GM18498 (cell line): ENCODE measurements around the gene PAX2.

ENCODE experiments used
- ATAC-seq: cut with Tn5 transposase; IDR thresholded peaks from one replicate; pipeline ENCODE4 v1.9.1; 2021; ENCODE audit warnings: mild to moderate bottlenecking, moderate library complexity; ENCODE audit not compliant: unreplicated experiment

Gene PAX2

GRCh38 chr10:100811261-100811660, 65.9 kb downstream of the PAX2 start:
- ATAC-seq = no peak

- ATAC-seq = no peak
These were observed 66.7 kb downstream of the PAX2 start for GRCh38 chr10:100811752-100812750.

- ATAC-seq = no peak
These were observed 67.6 kb downstream of the PAX2 start for GRCh38 chr10:100812978-100813377.

GRCh38 chr10:100814751-100815474, 69.5 kb downstream of the PAX2 start:
- no peak for ATAC-seq

- ATAC-seq = no peak
These were observed 71.3 kb downstream of the PAX2 start for GRCh38 chr10:100816671-100817070.

GRCh38 chr10:100817268-100817839, 72.0 kb downstream of the PAX2 start:
- ATAC-seq = no peak

- ATAC-seq = no peak
These were observed 74.0 kb downstream of the PAX2 start for GRCh38 chr10:100819424-100819823.

GRCh38 chr10:100823194-100823593, 77.8 kb downstream of the PAX2 start:
- no peak for ATAC-seq

- ATAC-seq = no peak
These were observed 79.5 kb downstream of the PAX2 start for GRCh38 chr10:100824886-100825285.

GRCh38 chr10:100825325-100825875, 80.0 kb downstream of the PAX2 start:
- ATAC-seq = no peak

- ATAC-seq = no peak
These were observed 80.8 kb downstream of the PAX2 start for GRCh38 chr10:100826031-100826651.

GRCh38 chr10:100826661-100826982, 81.2 kb downstream of the PAX2 start:
- no peak for ATAC-seq

GRCh38 chr10:100826983-100827818, 81.8 kb downstream of the PAX2 start:
- no peak for ATAC-seq

- no peak for ATAC-seq
These were observed 82.7 kb downstream of the PAX2 start for GRCh38 chr10:100827819-100828737.

GRCh38 chr10:100828738-100829096, 83.3 kb downstream of the PAX2 start:
- ATAC-seq = no peak

GRCh38 chr10:100829097-100829870, 83.9 kb downstream of the PAX2 start:
- no peak for ATAC-seq

GRCh38 chr10:100829933-100830727, 84.7 kb downstream of the PAX2 start:
- no peak for ATAC-seq

GRCh38 chr10:100830728-100831111, 85.3 kb downstream of the PAX2 start:
- ATAC-seq = no peak
